ENCODE data around the gene SAPCD1.

SAPCD1 gene

DNA sequence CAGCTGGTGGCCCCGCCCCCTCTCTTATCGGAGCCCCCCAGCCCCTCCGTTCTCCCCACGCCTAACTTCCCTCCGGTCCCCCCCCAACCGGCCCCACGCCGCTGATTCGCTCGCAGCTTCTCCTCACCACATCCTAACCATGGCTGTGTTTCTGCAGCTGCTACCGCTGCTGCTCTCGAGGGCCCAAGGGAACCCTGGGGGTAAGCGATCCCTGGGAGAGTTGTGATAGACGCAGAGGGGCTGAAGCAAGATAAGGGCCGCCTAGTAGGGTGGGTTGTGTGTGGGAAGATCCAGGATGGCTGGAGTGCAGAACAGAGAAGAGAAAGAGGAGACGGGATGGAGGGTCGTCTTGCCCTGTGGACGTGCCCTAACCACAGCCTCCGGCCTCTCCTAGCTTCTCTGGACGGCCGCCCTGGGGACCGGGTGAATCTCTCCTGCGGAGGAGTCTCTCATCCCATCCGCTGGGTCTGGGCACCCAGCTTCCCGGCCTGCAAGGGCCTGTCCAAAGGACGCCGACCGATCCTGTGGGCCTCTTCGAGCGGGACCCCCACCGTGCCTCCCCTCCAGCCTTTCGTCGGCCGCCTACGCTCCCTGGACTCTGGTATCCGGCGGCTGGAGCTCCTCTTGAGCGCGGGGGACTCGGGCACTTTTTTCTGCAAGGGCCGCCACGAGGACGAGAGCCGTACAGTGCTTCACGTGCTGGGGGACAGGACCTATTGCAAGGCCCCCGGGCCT lies 39.0 kb upstream of the SAPCD1 start, which contains the start of gene MPIG6B:
Gene MPIG6B, plus strand, starts transcription at position 129 of the 735 bp plus-strand sequence. Its CDS starts 11 bp downstream, at position 140.
- H3K27me3 ChIP-seq (ENCODE audit: insufficient read depth, low read length): no peaks in the 10 kb centered on the region
- no peak within 1 kb of the TSS for H3K27ac ChIP-seq (ENCODE audit: low read length)
- H3K4me3 ChIP-seq (ENCODE audit: low read length): no peak within 1 kb of the TSS
- H3K9me3 ChIP-seq (ENCODE audit: insufficient read depth, low read depth, low read length): no peaks in the 10 kb centered on the region
- H3K9ac ChIP-seq (ENCODE audit: low read depth, low read length): no peak within 1 kb of the TSS
- H3K36me3 ChIP-seq (ENCODE audit: insufficient read depth, low read depth, low read length): peaks cover 25% of the 10 kb centered on the region
- 0 out of 2 replicates have a peak, but pooled peaks cover 3% of the 10 kb centered on the region for H3K4me1 ChIP-seq (ENCODE audit: insufficient read depth, low read length)

DNA sequence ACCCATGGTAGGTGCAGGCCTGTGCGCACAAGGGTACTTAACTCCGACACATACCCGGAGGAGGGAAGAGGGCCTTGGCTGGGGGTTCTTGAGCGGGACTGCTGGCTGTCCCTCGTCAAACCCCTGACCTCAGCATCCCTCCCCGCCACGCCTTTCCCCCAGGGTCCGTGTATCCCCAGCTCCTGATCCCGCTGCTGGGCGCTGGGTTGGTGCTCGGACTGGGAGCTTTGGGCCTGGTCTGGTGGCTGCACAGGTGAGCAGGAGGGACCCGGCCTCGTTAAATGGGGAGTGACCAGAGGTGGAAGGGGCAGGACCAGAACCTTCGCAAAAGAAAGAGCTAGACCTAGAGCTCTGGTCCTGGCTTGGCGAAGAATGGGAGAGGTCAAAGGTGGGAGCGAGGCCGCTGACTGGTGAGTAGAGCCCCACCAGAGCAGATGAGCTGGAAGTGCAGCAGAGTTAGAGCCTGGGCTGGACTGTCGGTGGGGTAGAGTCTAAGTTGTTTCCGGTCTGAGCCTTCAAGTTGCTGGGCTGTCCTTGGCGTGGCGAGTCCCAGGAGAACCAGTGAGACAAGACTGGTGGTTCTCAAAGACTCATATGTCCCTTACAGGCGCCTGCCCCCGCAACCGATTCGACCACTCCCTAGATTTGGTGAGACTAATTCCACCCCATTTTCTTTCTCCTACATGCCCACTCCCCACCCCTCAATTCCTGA lies 38.3 kb upstream of the SAPCD1 start:
- Histone ChIP-seq H3K36me3 (ENCODE audit: insufficient read depth, low read depth, low read length) (peaks cover 25% of the 10 kb centered on the region), H3K9ac (ENCODE audit: low read depth, low read length) (no peak overlapping the region), H3K9me3 (ENCODE audit: insufficient read depth, low read depth, low read length) (no peaks in the 10 kb centered on the region), H3K4me1 (ENCODE audit: insufficient read depth, low read length) (peaks cover 3% of the 10 kb centered on the region; the same call in 1 of the 2 replicates), H3K27ac (ENCODE audit: low read length) (no peak overlapping the region), H3K4me3 (ENCODE audit: low read length) (no peak overlapping the region), H3K27me3 (ENCODE audit: insufficient read depth, low read length) (no peaks in the 10 kb centered on the region)

DNA sequence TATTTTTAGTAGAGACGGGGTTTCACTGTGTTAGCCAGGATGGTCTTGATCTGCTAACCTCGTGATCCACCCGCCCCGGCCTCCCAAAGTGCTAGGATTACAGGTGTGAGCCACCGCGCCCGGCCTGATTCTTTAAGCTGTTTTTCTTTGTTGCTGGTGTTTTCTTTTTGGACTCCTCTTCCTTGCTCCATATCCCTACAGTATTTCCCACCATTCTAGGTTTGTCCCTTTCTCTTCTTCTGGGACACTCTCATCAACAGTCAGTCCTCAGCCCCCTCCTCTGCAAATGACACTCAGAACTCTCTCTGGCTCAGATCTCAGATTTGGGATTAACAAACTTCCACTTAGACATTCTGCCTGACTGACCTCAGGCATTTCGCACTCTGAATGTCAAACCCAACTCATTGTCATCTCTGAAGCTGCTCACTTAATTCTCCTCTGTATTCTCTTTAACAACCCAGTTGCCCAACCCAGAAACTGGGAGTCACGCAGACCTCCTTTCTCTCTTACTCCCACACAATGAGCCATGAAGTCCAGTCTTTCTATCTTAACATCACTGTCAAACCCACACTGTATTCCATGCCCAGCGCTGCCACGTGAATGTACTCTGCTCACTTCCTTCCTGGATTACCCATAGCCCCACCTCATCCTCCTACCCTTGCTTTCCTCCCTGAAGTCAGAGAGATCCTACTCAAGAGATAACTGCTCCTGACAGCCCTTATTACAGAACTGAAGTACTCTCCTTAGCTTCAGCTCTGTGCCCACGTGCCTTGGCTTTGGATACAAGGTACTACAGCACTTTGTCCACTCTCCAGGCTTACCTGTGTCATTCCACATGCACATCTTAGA lies 36.7 kb upstream of the SAPCD1 start:
- Histone ChIP-seq H3K27ac (ENCODE audit: low read length) (no peak overlapping the region), H3K36me3 (ENCODE audit: insufficient read depth, low read depth, low read length) (peaks cover 29% of the 10 kb centered on the region), H3K4me1 (ENCODE audit: insufficient read depth, low read length) (peaks cover 3% of the 10 kb centered on the region; the same call in 1 of the 2 replicates), H3K9me3 (ENCODE audit: insufficient read depth, low read depth, low read length) (no peaks in the 10 kb centered on the region), H3K4me3 (ENCODE audit: low read length) (no peak overlapping the region), H3K9ac (ENCODE audit: low read depth, low read length) (no peak overlapping the region), H3K27me3 (ENCODE audit: insufficient read depth, low read length) (no peaks in the 10 kb centered on the region)

DNA sequence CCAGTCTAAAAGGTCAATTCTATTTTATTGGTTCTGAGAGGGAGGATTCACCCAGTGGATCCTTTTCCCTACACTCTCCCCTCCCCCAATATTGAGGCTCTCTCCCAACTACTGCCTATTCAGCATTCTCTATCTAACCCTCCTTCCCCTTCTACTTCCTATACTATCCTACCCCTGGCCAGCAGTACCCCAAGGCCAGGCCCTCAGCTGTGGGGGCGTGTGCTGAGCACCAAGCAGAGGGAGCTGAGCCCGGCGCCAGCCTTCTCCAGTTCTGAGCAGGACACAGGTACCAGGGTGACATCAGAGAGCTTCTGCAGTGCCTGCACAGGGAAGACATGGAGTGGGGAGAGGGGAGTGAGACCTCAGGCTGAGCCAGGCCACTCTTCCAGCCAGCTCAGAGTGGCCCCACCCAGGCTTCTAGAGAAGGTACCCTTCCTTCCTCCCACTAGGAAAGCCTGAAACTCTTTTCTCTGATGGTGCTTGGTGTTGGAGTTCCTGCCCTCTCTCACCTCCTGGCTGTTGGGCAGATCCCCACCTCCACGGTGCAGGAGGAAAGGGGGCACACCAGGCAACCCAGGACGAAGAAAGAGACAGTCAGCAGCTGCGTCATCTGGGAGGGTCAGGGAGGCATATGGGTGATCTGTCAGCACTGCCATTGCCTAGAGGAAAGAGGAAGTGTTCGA lies 35.3 kb upstream of the SAPCD1 start:
- H3K36me3 ChIP-seq (ENCODE audit: insufficient read depth, low read depth, low read length): peaks cover 43% of the 10 kb centered on the region
- no peaks in the 10 kb centered on the region for H3K27me3 ChIP-seq (ENCODE audit: insufficient read depth, low read length)
- no peak overlapping the region for H3K27ac ChIP-seq (ENCODE audit: low read length)
- H3K4me1 ChIP-seq (ENCODE audit: insufficient read depth, low read length): peaks cover 3% of the 10 kb centered on the region; the same call in 1 of the 2 replicates
- no peak overlapping the region for H3K9ac ChIP-seq (ENCODE audit: low read depth, low read length)
- H3K9me3 ChIP-seq (ENCODE audit: insufficient read depth, low read depth, low read length): no peaks in the 10 kb centered on the region
- no peak overlapping the region for H3K4me3 ChIP-seq (ENCODE audit: low read length)

DNA sequence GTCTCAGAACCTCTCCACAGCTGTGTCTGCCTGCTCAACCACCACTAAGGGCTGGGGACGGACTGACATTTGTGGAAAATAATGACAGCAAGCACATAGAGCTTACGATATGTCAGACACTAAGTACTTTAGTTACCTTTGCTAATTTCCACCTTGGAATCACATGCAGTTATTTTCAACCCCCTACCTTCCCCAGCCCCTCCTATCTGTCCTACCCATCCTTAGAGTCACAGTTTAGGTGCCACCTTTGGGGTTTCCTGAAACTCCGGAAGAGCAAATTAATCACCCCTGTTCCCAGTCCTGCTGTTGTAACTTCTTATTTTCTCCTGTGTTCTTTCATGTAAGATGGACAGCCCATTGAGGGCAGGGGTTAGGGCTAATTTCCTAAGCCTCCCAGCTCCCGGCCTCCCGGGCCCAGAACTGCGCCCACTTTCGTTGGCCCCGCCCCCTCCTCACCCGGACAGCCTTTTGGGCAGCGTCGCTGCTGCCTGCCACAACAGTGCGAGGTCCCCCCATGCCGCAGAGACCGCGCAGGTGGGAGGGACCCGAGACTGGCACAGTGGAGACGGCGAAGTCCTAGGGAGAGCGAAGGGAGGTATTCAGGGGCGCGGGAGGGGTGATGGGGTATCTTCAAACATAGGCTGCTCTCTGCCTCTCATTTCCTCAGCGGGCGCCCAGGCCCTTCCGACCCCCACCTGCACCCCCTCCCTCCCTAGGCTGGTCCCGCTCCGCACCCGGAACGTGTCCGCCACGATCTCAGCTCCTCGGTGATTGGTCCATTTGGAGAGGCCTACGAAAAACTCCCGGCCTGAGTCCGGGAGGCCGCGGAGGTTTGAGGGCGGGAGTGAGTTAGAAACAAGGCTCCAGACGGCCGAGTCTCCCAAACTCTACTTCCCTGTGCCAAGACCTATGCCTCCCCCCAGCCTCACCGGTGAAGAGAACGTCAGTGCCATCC lies 34.5 kb upstream of the SAPCD1 start:
- H3K27ac ChIP-seq (ENCODE audit: low read length): no peak overlapping the region
- peaks cover 52% of the 10 kb centered on the region for H3K36me3 ChIP-seq (ENCODE audit: insufficient read depth, low read depth, low read length)
- peaks cover 3% of the 10 kb centered on the region; the same call in 1 of the 2 replicates for H3K4me1 ChIP-seq (ENCODE audit: insufficient read depth, low read length)
- peak overlapping the region; percentile 82; the same call in 1 of the 2 replicates for H3K4me3 ChIP-seq (ENCODE audit: low read length)
- no peaks in the 10 kb centered on the region for H3K27me3 ChIP-seq (ENCODE audit: insufficient read depth, low read length)
- no peak overlapping the region for H3K9ac ChIP-seq (ENCODE audit: low read depth, low read length)
- H3K9me3 ChIP-seq (ENCODE audit: insufficient read depth, low read depth, low read length): no peaks in the 10 kb centered on the region

DNA sequence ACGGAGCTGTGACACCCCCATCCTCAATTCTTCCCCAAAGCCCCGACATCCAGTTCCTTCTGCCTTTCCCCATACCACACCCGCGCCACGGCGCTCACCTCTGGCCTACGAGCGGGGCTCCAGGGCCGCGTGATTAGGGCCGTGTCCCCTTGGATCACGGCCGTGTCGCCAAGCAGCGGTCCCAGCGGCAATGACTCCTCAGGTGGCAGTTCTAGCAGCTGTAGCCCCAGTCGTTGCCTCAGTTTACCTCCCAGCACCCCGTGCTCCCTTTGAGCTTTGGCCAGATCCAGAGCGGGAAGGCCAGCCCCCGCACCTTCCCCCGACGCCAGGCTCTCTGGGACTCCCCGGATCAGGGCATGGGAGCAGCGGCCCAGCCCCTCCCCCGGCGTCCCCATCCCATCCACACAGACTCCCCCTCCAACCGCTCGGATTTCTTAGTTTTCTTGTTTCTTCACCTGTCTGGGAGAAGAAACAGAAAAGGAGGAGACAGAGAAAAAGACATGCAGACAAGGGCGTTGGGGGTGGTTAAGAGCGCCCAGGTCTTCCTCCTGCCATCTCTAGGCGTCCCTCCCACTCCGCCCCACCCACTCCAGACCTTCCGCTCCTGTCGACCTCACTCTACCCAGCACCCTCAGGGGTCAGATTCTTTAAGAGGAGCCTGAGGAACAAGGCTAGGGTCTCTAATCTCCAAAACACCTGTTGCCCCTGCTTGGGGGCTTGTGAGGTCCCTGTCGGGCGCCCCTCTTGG lies 33.5 kb upstream of the SAPCD1 start, which contains the start of gene DDAH2:
Gene DDAH2, minus strand, starts transcription at position 533 of the 748 bp plus-strand sequence. Its CDS starts 138 bp downstream, at position 395.
- Histone ChIP-seq H3K4me1 (ENCODE audit: insufficient read depth, low read length) (peaks cover 3% of the 10 kb centered on the region; the same call in 1 of the 2 replicates), H3K27ac (ENCODE audit: low read length) (peak within 1 kb of the TSS; percentile 75), H3K36me3 (ENCODE audit: insufficient read depth, low read depth, low read length) (peaks cover 61% of the 10 kb centered on the region), H3K9me3 (ENCODE audit: insufficient read depth, low read depth, low read length) (no peaks in the 10 kb centered on the region), H3K27me3 (ENCODE audit: insufficient read depth, low read length) (no peaks in the 10 kb centered on the region), H3K9ac (ENCODE audit: low read depth, low read length) (peak within 1 kb of the TSS; percentile 93), H3K4me3 (ENCODE audit: low read length) (peak within 1 kb of the TSS; percentile 82)

DNA sequence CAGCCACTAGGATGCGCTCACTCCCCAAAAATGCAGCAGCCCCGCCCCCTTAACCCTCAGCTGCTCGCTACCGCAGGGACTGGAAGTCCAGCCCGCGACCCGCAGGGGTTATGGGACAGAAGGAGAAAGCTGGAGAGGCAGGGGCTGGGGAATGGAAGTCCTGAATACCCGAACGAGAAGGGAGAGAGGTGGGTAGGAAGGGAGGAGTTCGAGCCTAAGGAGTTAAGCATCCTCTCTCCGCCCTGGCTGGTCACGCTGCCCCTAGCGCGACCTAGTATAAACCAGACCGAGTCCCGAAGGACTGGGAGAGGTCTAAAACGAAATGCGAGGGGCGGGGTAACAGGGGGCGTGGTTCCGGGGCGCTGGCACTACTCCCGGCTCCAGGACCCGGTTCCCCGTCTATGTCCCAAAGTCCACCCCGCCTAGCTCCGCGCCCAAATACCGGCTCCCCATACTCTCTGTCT lies 32.9 kb upstream of the SAPCD1 start:
- H3K27ac ChIP-seq (ENCODE audit: low read length): peak overlapping the region; percentile 75
- H3K36me3 ChIP-seq (ENCODE audit: insufficient read depth, low read depth, low read length): peaks cover 65% of the 10 kb centered on the region
- H3K27me3 ChIP-seq (ENCODE audit: insufficient read depth, low read length): no peaks in the 10 kb centered on the region
- peak overlapping the region; percentile 93; the same call in 1 of the 2 replicates for H3K9ac ChIP-seq (ENCODE audit: low read depth, low read length)
- peak overlapping the region; percentile 82 for H3K4me3 ChIP-seq (ENCODE audit: low read length)
- peaks cover 9% of the 10 kb centered on the region for H3K4me1 ChIP-seq (ENCODE audit: insufficient read depth, low read length)
- H3K9me3 ChIP-seq (ENCODE audit: insufficient read depth, low read depth, low read length): no peaks in the 10 kb centered on the region

DNA sequence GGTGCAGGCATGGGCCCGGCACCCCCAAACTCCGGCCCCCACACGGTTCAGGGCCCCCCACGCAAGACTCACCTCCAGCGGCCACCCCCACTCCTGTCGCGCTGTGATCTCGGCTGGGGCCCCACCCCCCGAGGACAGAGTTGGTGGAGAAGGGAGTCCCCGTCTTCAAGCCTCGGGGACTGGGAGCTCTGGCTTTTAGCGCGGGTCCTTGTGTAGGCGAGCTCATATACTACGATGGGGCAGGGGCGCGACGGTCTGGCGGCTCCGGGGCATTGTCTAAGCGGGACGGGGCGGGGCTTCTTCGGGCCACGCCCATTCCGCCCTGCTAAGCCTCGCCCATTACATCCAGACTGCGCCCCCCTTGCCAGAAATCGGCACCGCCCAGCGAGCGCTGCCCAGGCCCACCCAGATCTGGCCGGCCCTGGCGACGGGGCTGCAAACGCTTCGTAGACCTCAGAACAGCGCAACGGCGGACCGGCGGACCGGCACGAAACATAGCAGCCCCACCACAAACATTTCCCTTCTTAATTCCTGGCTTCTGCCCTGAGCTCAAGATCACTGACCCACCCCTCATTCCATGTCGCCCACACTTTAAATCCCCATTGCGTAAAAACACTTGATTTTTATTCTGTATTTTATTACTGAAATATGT lies 32.4 kb upstream of the SAPCD1 start:
- Histone ChIP-seq H3K9me3 (ENCODE audit: insufficient read depth, low read depth, low read length) (no peaks in the 10 kb centered on the region), H3K4me1 (ENCODE audit: insufficient read depth, low read length) (peaks cover 9% of the 10 kb centered on the region), H3K4me3 (ENCODE audit: low read length) (peak overlapping the region; percentile 82), H3K9ac (ENCODE audit: low read depth, low read length) (peak overlapping the region; percentile 93; the same call in 1 of the 2 replicates), H3K27me3 (ENCODE audit: insufficient read depth, low read length) (no peaks in the 10 kb centered on the region), H3K27ac (ENCODE audit: low read length) (peak overlapping the region; percentile 75), H3K36me3 (ENCODE audit: insufficient read depth, low read depth, low read length) (peaks cover 65% of the 10 kb centered on the region)

DNA sequence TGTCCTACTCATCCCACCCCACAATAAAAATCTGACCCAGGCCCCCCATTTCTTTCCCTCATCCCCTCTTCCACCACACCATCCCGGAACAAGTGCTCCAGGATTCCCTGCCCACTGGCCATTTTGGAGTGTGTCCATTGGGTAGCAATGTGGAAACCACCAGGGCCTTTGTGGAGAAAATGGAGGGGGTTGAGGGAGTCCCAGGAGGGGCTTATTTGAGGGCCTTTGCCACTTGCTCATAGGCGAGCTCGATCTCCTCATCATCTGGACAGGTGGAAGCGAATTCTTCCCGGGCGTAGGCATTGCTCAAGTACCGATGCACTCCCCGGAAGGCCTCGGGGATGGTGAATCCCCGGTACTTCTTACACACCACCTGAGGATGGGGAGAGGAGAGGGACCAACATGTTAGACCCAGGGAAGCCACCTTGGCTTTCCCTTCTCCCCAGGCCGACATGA lies 31.8 kb upstream of the SAPCD1 start:
- no peaks in the 10 kb centered on the region for H3K9me3 ChIP-seq (ENCODE audit: insufficient read depth, low read depth, low read length)
- peak overlapping the region; percentile 82; the same call in 1 of the 2 replicates for H3K4me3 ChIP-seq (ENCODE audit: low read length)
- no peaks in the 10 kb centered on the region for H3K27me3 ChIP-seq (ENCODE audit: insufficient read depth, low read length)
- peaks cover 9% of the 10 kb centered on the region for H3K4me1 ChIP-seq (ENCODE audit: insufficient read depth, low read length)
- H3K36me3 ChIP-seq (ENCODE audit: insufficient read depth, low read depth, low read length): peaks cover 65% of the 10 kb centered on the region
- peak overlapping the region; percentile 93; the same call in 1 of the 2 replicates for H3K9ac ChIP-seq (ENCODE audit: low read depth, low read length)
- no peak overlapping the region for H3K27ac ChIP-seq (ENCODE audit: low read length)
